Common myeloid progenitor, CD34-positive (primary cell): ENCODE data around the gene PACS1.
A peak's percentile ranks its signal among the peaks of the same experiment; 100 is the strongest.

Experiments used
- CTCF ChIA-PET: fragments of 350-600 bp; sonication (Branson Sonifier 250); formaldehyde crosslinking; loops from one replicate; lab custom pipeline; 2021; ENCODE audit warnings: antibody characterized with exemption; lab: Charles Lee
- POLR2A ChIA-PET: fragments of 350-600 bp; sonication (Branson Sonifier 250); formaldehyde crosslinking; loops from one replicate; lab custom pipeline; 2021; ENCODE audit warnings: antibody characterized with exemption; lab: Charles Lee
- DNase-seq, 3 donors: peaks; one replicate each; pipeline versions ENCODE4 v3.0.0 to v3.0.0-alpha.2; 2013
- H3K27ac ChIP-seq, 2 experiments: 1 replicate in 1 of 2; 2 replicates in 1 of 2; pipeline ENCODE4 v1.7.0; 2013; ENCODE audit warnings: inconsistent platforms in 2 of 2, low read length in 2 of 2, mild to moderate bottlenecking in 2 of 2, low read depth in 1 of 2, moderate library complexity in 1 of 2; ENCODE audit not compliant: severe bottlenecking in 2 of 2, insufficient read depth in 1 of 2, poor library complexity in 1 of 2
- H3K27me3 ChIP-seq, 5 experiments: replicated peaks in 2 of 5; 1 replicate in 3 of 5; 2 replicates in 2 of 5; pipeline versions ENCODE4 v1.6.1 to v1.7.0; 2013; ENCODE audit warnings: low read length in 4 of 5, mild to moderate bottlenecking in 2 of 5, moderate library complexity in 2 of 5, inconsistent platforms in 1 of 5; ENCODE audit not compliant: insufficient read depth in 5 of 5, control insufficient read depth in 4 of 5
- H3K36me3 ChIP-seq, 4 experiments: 1 replicate in 2 of 4; 2 replicates in 2 of 4; pipeline versions ENCODE4 v1.6.1 to v1.7.0; 2013; ENCODE audit warnings: low read length in 3 of 4, control low read depth in 1 of 4, mild to moderate bottlenecking in 1 of 4; ENCODE audit not compliant: control insufficient read depth in 4 of 4, insufficient read depth in 4 of 4
- H3K4me1 ChIP-seq, 4 experiments: 1 replicate in 3 of 4; 2 replicates in 1 of 4; pipeline versions ENCODE4 v1.6.1 to v1.7.1; 2013; ENCODE audit warnings: low read length in 3 of 4, mild to moderate bottlenecking in 3 of 4, control low read depth in 1 of 4, inconsistent platforms in 1 of 4, moderate library complexity in 1 of 4; ENCODE audit not compliant: control insufficient read depth in 4 of 4, insufficient read depth in 4 of 4; ENCODE audit errors: control extremely low read depth in 1 of 4
- H3K4me3 ChIP-seq, 7 experiments: 1 replicate in 4 of 7; 2 replicates in 3 of 7; pipeline versions ENCODE4 v1.5.1 to v1.7.0; 2013; ENCODE audit warnings: mild to moderate bottlenecking in 7 of 7, low read length in 6 of 7, moderate library complexity in 6 of 7, inconsistent platforms in 2 of 7, low read depth in 2 of 7, control low read depth in 1 of 7; ENCODE audit not compliant: insufficient read depth in 4 of 7, control insufficient read depth in 1 of 7; ENCODE audit errors: extremely low read depth in 1 of 7
- H3K9me3 ChIP-seq, 5 experiments: 1 replicate in 4 of 5; 2 replicates in 1 of 5; pipeline versions ENCODE4 v1.6.1 to v1.7.1; 2013; ENCODE audit warnings: low read length in 4 of 5, mild to moderate bottlenecking in 2 of 5, inconsistent platforms in 1 of 5, low read depth in 1 of 5, moderate library complexity in 1 of 5; ENCODE audit not compliant: control insufficient read depth in 4 of 5, insufficient read depth in 2 of 5; ENCODE audit errors: control extremely low read depth in 1 of 5
- WGBS: methylation state at CpG from one replicate; pipeline ENCODE4 v1.1.5; 2013; ENCODE audit not compliant: insufficient coverage; 5-methylcytosine and 5-hydroxymethylcytosine counted together

The PACS1 gene

DNA sequence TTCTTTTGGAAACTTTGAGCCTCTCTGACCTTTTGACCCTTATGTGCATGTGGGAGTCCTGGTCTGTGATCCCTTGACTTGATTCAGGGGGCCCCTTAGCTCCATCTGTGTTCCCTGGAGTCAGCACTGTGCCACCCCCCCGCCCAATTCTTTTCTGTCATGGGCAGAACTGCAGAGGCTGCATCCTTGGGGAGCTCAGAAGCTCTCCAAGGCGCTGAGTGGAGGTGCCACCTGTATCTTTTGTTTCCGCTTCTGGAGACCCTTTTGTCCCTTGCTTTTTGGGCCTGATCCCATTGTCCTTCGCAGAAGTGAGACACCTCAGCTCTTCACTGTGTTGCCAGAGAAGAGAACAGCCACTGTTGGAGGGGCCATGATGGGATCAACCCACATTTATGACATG, 2.4 kb upstream of the PACS1 start:
- Histone ChIP-seq H3K27ac (no peak overlapping the region), H3K4me3 (no peak overlapping the region), H3K9me3 (no peaks in the 10 kb centered on the region), H3K27me3 (no peaks in the 10 kb centered on the region), H3K4me1 (peaks cover 22 to 54% (median 41%) of the 10 kb centered on the region in 4 experiments), H3K36me3 (peaks cover 12 to 65% (median 49%) of the 10 kb centered on the region in 4 experiments)
- WGBS, result 86% methylated on average over 4 of the region's 4 CpGs
- ChIA-PET POLR2A (interaction anchor here (1.1 kb wide), 1 partner anchor 59 kb away, joined by 3 read pairs; no protein-coding TSS in a partner anchor), CTCF (interaction anchor here (0.6 to 9.5 kb wide), 26 partner anchors 9 to 377 kb away, joined by 3 to 99 read pairs (median 5); partner anchors contain the start of genes BANF1, EIF1AD, GAL3ST3 and SF3B2)
- no peak for DNase-seq

DNA sequence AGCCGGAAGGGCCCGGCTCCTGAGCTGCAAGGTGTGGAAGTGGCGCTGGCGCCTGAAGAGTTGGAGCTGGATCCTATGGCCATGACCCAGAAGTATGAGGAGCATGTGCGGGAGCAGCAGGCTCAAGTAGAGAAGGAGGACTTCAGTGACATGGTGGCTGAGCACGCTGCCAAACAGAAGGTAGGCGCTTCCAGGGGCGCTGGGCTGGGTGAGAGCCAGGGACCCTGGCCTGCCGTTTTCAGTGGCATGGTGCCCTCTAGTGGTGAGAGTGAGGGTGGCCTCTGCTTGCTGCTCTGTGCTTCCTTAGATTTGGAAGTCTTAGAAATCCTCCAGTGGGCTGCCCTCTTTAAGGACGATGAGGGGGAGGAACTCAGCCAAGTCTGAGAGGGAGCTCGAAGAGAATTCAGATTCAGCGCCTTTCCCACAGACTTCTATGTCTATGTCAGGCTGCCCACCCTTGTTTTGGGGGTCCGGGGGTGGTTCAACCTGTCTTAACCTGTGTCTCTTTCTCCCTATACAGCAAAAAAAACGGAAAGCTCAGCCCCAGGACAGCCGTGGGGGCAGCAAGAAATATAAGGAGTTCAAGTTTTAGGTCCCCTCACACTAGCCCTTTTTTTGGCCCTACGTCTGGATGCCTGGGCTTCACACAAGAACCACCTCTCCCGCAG, 1.8 kb upstream of the PACS1 start:
- Histone ChIP-seq H3K27ac (no peak overlapping the region), H3K36me3 (peaks cover 9 to 65% (median 48%) of the 10 kb centered on the region in 4 experiments), H3K27me3 (no peaks in the 10 kb centered on the region), H3K9me3 (no peaks in the 10 kb centered on the region), H3K4me1 (peaks cover 22 to 59% (median 41%) of the 10 kb centered on the region in 4 experiments), H3K4me3 (peak overlapping the region in 1 of 7 experiments; percentile 0)
- ChIA-PET POLR2A (interaction anchor here (3.7 kb wide), 1 partner anchor 13 kb away, joined by 17 read pairs; no protein-coding TSS in a partner anchor), CTCF (interaction anchor here (0.6 to 9.5 kb wide), 35 partner anchors 9 to 378 kb away, joined by 3 to 99 read pairs (median 5); partner anchors contain the start of genes BANF1, EIF1AD, GAL3ST3 and SF3B2)
- 60% methylated on average over 15 of the region's 17 CpGs for WGBS
- DNase-seq, result peak; percentile 83 to 88 (median 84)

DNA sequence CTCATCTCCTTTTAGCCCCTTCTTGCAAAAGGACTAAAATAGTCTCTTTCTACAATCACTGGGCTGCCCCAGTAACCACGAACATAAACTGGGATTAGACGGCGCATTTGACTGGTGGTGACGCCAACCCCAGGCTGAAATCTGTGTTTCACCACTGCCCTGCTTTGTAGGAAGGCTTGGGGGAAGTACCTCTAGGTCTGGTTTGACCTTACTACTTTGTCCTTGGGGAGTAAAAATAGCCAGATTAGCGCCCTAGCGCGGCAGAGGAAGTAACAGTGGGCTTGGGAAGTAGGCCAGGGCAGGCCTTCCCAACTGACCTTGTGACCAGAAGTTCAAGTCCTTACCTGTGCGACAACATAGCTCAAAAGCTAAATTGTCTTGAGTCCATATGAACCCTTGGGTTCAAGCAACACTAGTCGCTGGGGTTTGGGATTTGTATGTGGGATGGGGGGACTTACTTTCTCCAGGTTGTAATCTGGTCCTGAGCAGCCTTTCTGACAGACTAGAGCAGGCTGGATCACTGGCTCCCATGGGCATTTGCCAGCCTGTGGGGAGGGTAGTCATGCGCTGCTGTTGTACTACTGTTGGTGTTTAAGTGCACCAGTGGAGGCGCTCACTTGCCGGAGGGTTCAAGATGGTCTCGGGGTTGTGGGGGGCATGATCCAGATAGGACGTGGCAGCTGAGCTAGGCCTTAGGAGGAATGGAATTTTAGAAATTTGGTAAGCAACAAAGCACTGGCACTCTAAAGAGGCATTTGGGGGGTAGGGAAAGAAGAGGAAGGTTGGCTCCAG, 953 bp upstream of the PACS1 start:
- Histone ChIP-seq H3K36me3 (peaks cover 9 to 59% (median 44%) of the 10 kb centered on the region in 4 experiments), H3K27me3 (no peaks in the 10 kb centered on the region), H3K4me1 (peaks cover 22 to 60% (median 41%) of the 10 kb centered on the region in 4 experiments), H3K27ac (peak overlapping the region in 1 of 2 experiments; percentile 73), H3K9me3 (no peaks in the 10 kb centered on the region), H3K4me3 (peak overlapping the region; percentile 74 to 92 (median 88))
- CTCF ChIA-PET, result interaction anchor here (0.7 to 9.5 kb wide), 27 partner anchors 10 to 184 kb away, joined by 3 to 99 read pairs (median 5); partner anchors contain the start of genes GAL3ST3 and SF3B2
- peak; percentile 51 to 75 (median 67) for DNase-seq
- 44% methylated on average over 12 of the region's 14 CpGs for WGBS
- POLR2A ChIA-PET, result interaction anchor here (1.0 to 3.7 kb wide), 2 partner anchors 12 to 66 kb away, joined by 4 to 17 read pairs; no protein-coding TSS in a partner anchor

DNA sequence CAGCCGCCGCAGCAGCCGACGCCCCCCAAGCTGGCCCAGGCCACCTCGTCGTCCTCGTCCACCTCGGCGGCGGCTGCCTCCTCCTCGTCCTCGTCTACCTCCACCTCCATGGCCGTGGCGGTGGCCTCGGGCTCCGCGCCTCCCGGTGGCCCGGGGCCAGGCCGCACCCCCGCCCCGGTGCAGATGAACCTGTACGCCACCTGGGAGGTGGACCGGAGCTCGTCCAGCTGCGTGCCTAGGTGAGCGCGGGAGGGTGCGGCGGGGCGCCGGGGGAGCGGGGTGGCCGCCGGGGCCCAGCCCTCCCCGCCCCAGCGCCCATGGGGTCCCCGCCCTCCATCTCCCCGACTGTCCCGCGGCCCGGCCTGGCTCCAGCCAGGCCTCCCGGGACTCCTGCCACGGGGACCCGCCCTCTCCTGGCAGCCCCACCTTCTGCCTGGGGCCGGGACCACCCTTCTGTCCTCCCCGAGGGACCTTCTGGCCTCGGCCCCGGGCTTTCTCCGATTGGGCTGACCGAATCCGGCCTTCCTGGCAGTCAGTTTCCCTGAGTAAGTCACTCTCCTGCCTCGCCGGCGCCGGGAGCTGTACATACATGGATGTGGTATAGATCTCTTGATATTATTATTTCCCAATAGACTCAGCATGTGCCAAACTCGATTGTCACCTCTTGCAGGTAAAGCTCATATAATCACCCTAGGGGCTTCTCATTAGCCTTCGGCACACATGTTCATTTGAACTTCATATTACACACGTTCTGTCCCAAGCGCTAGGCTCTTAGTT, 720 bp downstream of the PACS1 start:
- 0% methylated on average over 42 of the region's 60 CpGs for WGBS
- ChIA-PET CTCF (interaction anchor here (0.7 to 5.8 kb wide), 10 partner anchors 11 to 71 kb away, joined by 3 to 71 read pairs (median 3); no protein-coding TSS in a partner anchor), POLR2A (interaction anchor here (1.0 to 3.7 kb wide), 3 partner anchors 10 to 63 kb away, joined by 3 to 17 read pairs (median 6); partner anchors contain the start of gene SF3B2)
- Histone ChIP-seq H3K36me3 (peaks cover 9 to 45% (median 42%) of the 10 kb centered on the region in 4 experiments), H3K27me3 (no peaks in the 10 kb centered on the region), H3K9me3 (no peaks in the 10 kb centered on the region), H3K27ac (peak overlapping the region; percentile 38 to 83), H3K4me1 (peaks cover 22 to 60% (median 41%) of the 10 kb centered on the region in 4 experiments), H3K4me3 (peak overlapping the region; percentile 74 to 92 (median 88))
- DNase-seq, result no peak

DNA sequence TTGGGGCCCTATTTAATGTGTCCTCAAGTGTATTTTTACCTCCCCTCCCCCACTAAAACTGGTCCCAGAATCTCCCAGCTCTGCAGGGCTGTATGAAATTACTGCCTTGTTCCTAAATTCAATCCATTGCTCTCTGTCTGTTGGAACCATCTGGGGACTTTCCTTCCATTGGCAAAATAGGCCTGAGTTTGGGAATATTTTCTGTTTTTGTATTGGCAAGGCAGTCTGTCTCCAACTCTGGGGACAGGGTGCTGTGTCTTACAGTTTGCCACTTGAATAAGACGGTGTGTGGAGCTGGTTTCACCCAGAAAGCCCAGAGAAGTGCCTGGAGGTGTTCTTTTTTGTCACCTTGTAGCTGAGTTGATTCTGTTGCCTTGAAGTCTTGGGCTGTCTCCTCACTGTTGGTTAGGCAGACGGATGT, 1.3 kb downstream of the PACS1 start:
- ChIA-PET POLR2A (interaction anchor here (3.7 kb wide), 1 partner anchor 10 kb away, joined by 17 read pairs; no protein-coding TSS in a partner anchor), CTCF (interaction anchor here (0.8 to 5.8 kb wide), 9 partner anchors 10 to 71 kb away, joined by 3 to 71 read pairs (median 3); no protein-coding TSS in a partner anchor)
- DNase-seq, result peak in 1 of 3 donors; percentile 21
- Histone ChIP-seq H3K9me3 (no peaks in the 10 kb centered on the region), H3K27me3 (no peaks in the 10 kb centered on the region), H3K4me1 (peaks cover 18 to 56% (median 39%) of the 10 kb centered on the region in 4 experiments), H3K27ac (peak overlapping the region; percentile 38 to 83), H3K4me3 (peak overlapping the region in 6 of 7 experiments; percentile 74 to 92 (median 82)), H3K36me3 (peaks cover 8 to 41% (median 40%) of the 10 kb centered on the region in 4 experiments)
- 13% methylated on average over 1 of the region's 2 CpGs for WGBS

DNA sequence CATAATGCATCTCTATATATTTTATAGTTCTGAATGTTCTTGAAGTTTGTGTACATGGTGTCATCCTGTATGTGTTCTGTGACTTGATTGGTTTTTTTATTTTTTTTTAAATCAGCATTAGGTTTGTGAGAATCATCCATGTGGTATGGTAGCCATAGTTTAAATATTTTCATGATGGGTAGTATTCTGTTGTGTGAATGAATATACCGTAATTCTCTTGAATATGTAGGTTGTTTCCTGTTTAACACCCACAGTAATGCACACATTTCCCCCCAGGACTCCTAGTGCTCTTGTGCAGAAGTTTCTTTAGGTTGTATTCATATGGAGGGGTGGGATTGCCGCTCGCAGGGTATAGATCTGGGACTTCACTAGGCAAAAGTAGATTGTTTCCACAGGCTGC, 2.0 kb downstream of the PACS1 start:
- ChIA-PET CTCF (interaction anchor here (0.8 to 5.8 kb wide), 5 partner anchors 10 to 70 kb away, joined by 3 to 71 read pairs (median 3); no protein-coding TSS in a partner anchor), POLR2A (interaction anchor here (3.7 kb wide), 1 partner anchor 9 kb away, joined by 17 read pairs; no protein-coding TSS in a partner anchor)
- H3K27ac ChIP-seq, result peak overlapping the region; percentile 38 to 83
- H3K4me1 ChIP-seq, result peaks cover 11 to 49% (median 35%) of the 10 kb centered on the region in 4 experiments
- H3K4me3 ChIP-seq, result peak overlapping the region in 5 of 7 experiments; percentile 74 to 92 (median 88)
- 100% methylated on average over 2 of the region's 3 CpGs for whole genome bisulfite sequencing
- H3K9me3 ChIP-seq, result no peaks in the 10 kb centered on the region
- H3K36me3 ChIP-seq, result peaks cover 8 to 40% (median 37%) of the 10 kb centered on the region in 4 experiments
- H3K27me3 ChIP-seq, result no peaks in the 10 kb centered on the region
- DNase-seq, result no peak
